NCI-H460 (cell line): ENCODE data around the gene SLC25A36. TPM values are rescaled to one million over a fixed set of nuclear protein-coding genes. Genes with fewer than 3 reads are reported as not detected.

Experiments
- DNase-seq: peaks from one replicate; pipeline ENCODE4 v3.0.0-alpha.2; 2016; ENCODE audit warnings: low read depth; ENCODE audit errors: extremely low read depth
- polyA plus RNA-seq: library from polyadenylated mRNA; depleted of rRNA; stranded (reverse); fragments of >200 nt; gene quantifications from 2 replicates; pipeline ENCODE4 v1.2.3, GENCODE V29; 2014; cell fraction: nucleus; rRNA removed
- total RNA-seq: library from RNA; depleted of rRNA; stranded (reverse); fragments of >200 nt; shearing (Covaris generic); gene quantifications from 2 replicates; pipeline ENCODE4 v1.2.3, GENCODE V29; 2014; rRNA removed

SLC25A36 gene
- total RNA-seq, result 47.9 and 57.7 TPM in 2 replicates
- polyA plus RNA-seq, result 84.4 and 93.2 TPM in 2 replicates

GRCh38 chr3:140941434-140942220, at the start of gene SLC25A36:
Gene SLC25A36, plus strand, starts transcription at chr3:140941836. Its CDS starts 219 bp downstream, at chr3:140942055.
- DNase-seq, result peak; percentile 94

- DNase-seq, result no peak
These were observed 44.6 kb upstream of the SLC25A36 start for GRCh38 chr3:140896997-140897396.

GRCh38 chr3:140898340-140899180, 43.1 kb upstream of the SLC25A36 start:
- DNase-seq, result peak; percentile 46

GRCh38 chr3:140899363-140899762, 42.3 kb upstream of the SLC25A36 start:
- no peak for DNase-seq

- no peak for DNase-seq
These were observed 38.8 kb upstream of the SLC25A36 start for GRCh38 chr3:140902791-140903190.

GRCh38 chr3:140903196-140903595, 38.4 kb upstream of the SLC25A36 start:
- DNase-seq, result no peak

- DNase-seq, result no peak
These were observed 37.1 kb upstream of the SLC25A36 start for GRCh38 chr3:140904521-140904920.

GRCh38 chr3:140905559-140905958, 36.1 kb upstream of the SLC25A36 start:
- DNase-seq, result no peak

GRCh38 chr3:140906785-140907184, 34.9 kb upstream of the SLC25A36 start:
- no peak for DNase-seq

GRCh38 chr3:140910860-140911259, 30.8 kb upstream of the SLC25A36 start:
- DNase-seq, result no peak

- DNase-seq, result no peak
These were observed 29.8 kb upstream of the SLC25A36 start for GRCh38 chr3:140911822-140912221.

- no peak for DNase-seq
These were observed 27.9 kb upstream of the SLC25A36 start for GRCh38 chr3:140913728-140914127.

GRCh38 chr3:140914384-140914945, 27.2 kb upstream of the SLC25A36 start:
- DNase-seq, result no peak

- no peak for DNase-seq
These were observed 25.0 kb upstream of the SLC25A36 start for GRCh38 chr3:140916603-140917002.

- no peak for DNase-seq
These were observed 23.9 kb upstream of the SLC25A36 start for GRCh38 chr3:140917772-140918171.

- no peak for DNase-seq
These were observed 21.6 kb upstream of the SLC25A36 start for GRCh38 chr3:140920029-140920428.

- DNase-seq, result peak; percentile 21
These were observed 19.0 kb upstream of the SLC25A36 start for GRCh38 chr3:140922634-140923033.

- DNase-seq, result no peak
These were observed 17.4 kb upstream of the SLC25A36 start for GRCh38 chr3:140924097-140924873.

- DNase-seq, result no peak
These were observed 14.2 kb upstream of the SLC25A36 start for GRCh38 chr3:140927279-140928069.

GRCh38 chr3:140929446-140929845, 12.2 kb upstream of the SLC25A36 start:
- no peak for DNase-seq
